Stomach (tissue), 9 donors: Measurements from ENCODE around the gene GDPD3. TPM values are rescaled to one million over a fixed set of nuclear protein-coding genes. Genes with fewer than 3 reads are reported as not detected.

Experiments used
- DNase-seq, 2 donors: peaks; one replicate each; pipeline versions ENCODE4 v3.0.0 to v3.0.0-alpha.2; 2013 to 2019
- H3K27ac ChIP-seq, 5 donors: fragments of 200-600 bp in 4 of 5; sonication (generic) in 4 of 5; one replicate each; pipeline ENCODE4 v1.5.1; 2013 to 2019; ENCODE audit warnings: mild to moderate bottlenecking in 1 of 5, moderate library complexity in 1 of 5
- H3K27me3 ChIP-seq, 3 donors: fragments of 200-600 bp; sonication (generic); one replicate each; pipeline ENCODE4 v1.5.1; 2017 to 2019; ENCODE audit warnings: mixed run types in 1 of 3
- H3K36me3 ChIP-seq, 4 donors: fragments of 200-600 bp; sonication (generic); 1 replicate in 3 of 4; 2 replicates in 1 of 4; pipeline ENCODE4 v1.5.1; 2016 to 2019
- H3K4me1 ChIP-seq, 4 donors: fragments of 200-600 bp; sonication (generic); one replicate each; pipeline ENCODE4 v1.5.1; 2016 to 2019
- H3K4me3 ChIP-seq, 4 donors: fragments of 200-600 bp; sonication (generic) in 3 of 4; one replicate each; pipeline ENCODE4 v1.5.1; 2016 to 2019; ENCODE audit warnings: mild to moderate bottlenecking in 1 of 4
- H3K9me3 ChIP-seq, 4 donors: fragments of 200-600 bp; sonication (generic); one replicate each; pipeline ENCODE4 v1.5.1; 2016 to 2019
- EP300 ChIP-seq: sonication (generic); formaldehyde crosslinking; IDR thresholded peaks from one replicate; pipeline ENCODE4 v1.6.1; 2017; ENCODE audit warnings: antibody characterized with exemption
- POLR2A ChIP-seq, 4 donors: fragments of 450-650 bp; IDR thresholded peaks; one replicate each; pipeline ENCODE4 v1.6.1; 2016; ENCODE audit warnings: antibody characterized with exemption in 4 of 4, control low read depth in 2 of 4, mild to moderate bottlenecking in 1 of 4, moderate library complexity in 1 of 4
- POLR2AphosphoS5 ChIP-seq, 3 donors: sonication (generic); formaldehyde crosslinking; IDR thresholded peaks; one replicate each; pipeline ENCODE4 v1.6.1; 2016; ENCODE audit warnings: antibody characterized with exemption in 3 of 3
- WGBS, 5 donors: extraction: QIAGEN DNeasy Blood & Tissue Kit in 3 of 5; methylation state at CpG; one replicate each; pipeline versions ENCODE4 v1.1.5 to v1.1.7; 2013 to 2018; 5-methylcytosine and 5-hydroxymethylcytosine counted together
- intact Hi-C: fragments of 100-400 bp; cut with DNase I; formaldehyde crosslinking; loops from one replicate; pipeline ENCODE4 v1.15.1; 2023; ENCODE audit warnings: low total_unique reads
- polyA plus RNA-seq, 3 donors: library from polyadenylated mRNA; stranded (reverse); fragments of 200-250 nt; gene quantifications; one replicate each; pipeline ENCODE4 v1.2.3, GENCODE V29; 2013
- total RNA-seq, 5 donors: library from RNA; depleted of rRNA; stranded (reverse); fragments of >200 nt; gene quantifications; one replicate each; pipeline versions ENCODE4 v1.1.0 to v1.2.3, GENCODE V29; 2014 to 2016
- TF ChIP-seq, protein P1 (sequence below), 7 experiments: fragments of 450-650 bp in 4 of 7; fragments of 200-600 bp in 3 of 7; sonication (generic) in 3 of 7; IDR thresholded peaks; one replicate each; pipeline ENCODE4 v1.5.1; 2016 to 2019; ENCODE audit warnings: antibody characterized with exemption in 7 of 7, control low read depth in 2 of 7, mild to moderate bottlenecking in 1 of 7
- donor health status: healthy with polysubstance abuse.
- donor health status: Bipolar disorder and iron deficiency.
- donor health status: healthy.

The GDPD3 gene
- total and polyA plus RNA-seq, 8 donors = 1.8 to 178 (median 5.9) TPM

GRCh38 chr16:30104090-30104489 lies 9.2 kb downstream of the GDPD3 start:
- Histone ChIP-seq H3K4me3 (no peak overlapping the region), H3K27me3 (no peaks in the 10 kb centered on the region), H3K4me1 (peaks cover 0 to 23% (median 4%) of the 10 kb centered on the region in 4 donors), H3K9me3 (no peaks in the 10 kb centered on the region), H3K27ac (no peak overlapping the region), H3K36me3 (peaks cover 13 to 59% (median 50%) of the 10 kb centered on the region in 4 donors)
- no peak for TF ChIP-seq EP300
- TF ChIP-seq, protein P1, sequence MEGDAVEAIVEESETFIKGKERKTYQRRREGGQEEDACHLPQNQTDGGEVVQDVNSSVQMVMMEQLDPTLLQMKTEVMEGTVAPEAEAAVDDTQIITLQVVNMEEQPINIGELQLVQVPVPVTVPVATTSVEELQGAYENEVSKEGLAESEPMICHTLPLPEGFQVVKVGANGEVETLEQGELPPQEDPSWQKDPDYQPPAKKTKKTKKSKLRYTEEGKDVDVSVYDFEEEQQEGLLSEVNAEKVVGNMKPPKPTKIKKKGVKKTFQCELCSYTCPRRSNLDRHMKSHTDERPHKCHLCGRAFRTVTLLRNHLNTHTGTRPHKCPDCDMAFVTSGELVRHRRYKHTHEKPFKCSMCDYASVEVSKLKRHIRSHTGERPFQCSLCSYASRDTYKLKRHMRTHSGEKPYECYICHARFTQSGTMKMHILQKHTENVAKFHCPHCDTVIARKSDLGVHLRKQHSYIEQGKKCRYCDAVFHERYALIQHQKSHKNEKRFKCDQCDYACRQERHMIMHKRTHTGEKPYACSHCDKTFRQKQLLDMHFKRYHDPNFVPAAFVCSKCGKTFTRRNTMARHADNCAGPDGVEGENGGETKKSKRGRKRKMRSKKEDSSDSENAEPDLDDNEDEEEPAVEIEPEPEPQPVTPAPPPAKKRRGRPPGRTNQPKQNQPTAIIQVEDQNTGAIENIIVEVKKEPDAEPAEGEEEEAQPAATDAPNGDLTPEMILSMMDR (IDR thresholded peaks at IDR 0.05) = no peak
- TF ChIP-seq POLR2AphosphoS5 (IDR thresholded peaks at IDR 0.05) = no peak
- no peak for TF ChIP-seq POLR2A (IDR thresholded peaks at IDR 0.05)
- DNase-seq = no peak
- intact Hi-C loops = no loop called here
- WGBS, 5 donors = 79 to 90% (median 84%) methylated on average over 4 of the region's 4 CpGs

GRCh38 chr16:30096862-30097563 lies 16.3 kb downstream of the GDPD3 start:
- WGBS, 5 donors = 95 to 96% (median 95%) methylated on average over 18 of the region's 18 CpGs
- Histone ChIP-seq H3K9me3 (peaks cover 0 to 22% (median 12%) of the 10 kb centered on the region in 4 donors), H3K27me3 (no peaks in the 10 kb centered on the region), H3K4me1 (peaks cover 30 to 42% (median 41%) of the 10 kb centered on the region in 4 donors), H3K27ac (peak overlapping the region; percentile 90 to 99 (median 93)), H3K4me3 (peak overlapping the region; percentile 63 to 89 (median 80)), H3K36me3 (peaks cover 5 to 21% (median 15%) of the 10 kb centered on the region in 4 donors)
- intact Hi-C loops = no loop called here
- peak in 1 of 2 donors; percentile 37 for DNase-seq
- TF ChIP-seq, protein P1 (IDR thresholded peaks at IDR 0.05) = no peak
- TF ChIP-seq EP300 = no peak
- no peak for TF ChIP-seq POLR2AphosphoS5 (IDR thresholded peaks at IDR 0.05)
- no peak for TF ChIP-seq POLR2A (IDR thresholded peaks at IDR 0.05)

DNA sequence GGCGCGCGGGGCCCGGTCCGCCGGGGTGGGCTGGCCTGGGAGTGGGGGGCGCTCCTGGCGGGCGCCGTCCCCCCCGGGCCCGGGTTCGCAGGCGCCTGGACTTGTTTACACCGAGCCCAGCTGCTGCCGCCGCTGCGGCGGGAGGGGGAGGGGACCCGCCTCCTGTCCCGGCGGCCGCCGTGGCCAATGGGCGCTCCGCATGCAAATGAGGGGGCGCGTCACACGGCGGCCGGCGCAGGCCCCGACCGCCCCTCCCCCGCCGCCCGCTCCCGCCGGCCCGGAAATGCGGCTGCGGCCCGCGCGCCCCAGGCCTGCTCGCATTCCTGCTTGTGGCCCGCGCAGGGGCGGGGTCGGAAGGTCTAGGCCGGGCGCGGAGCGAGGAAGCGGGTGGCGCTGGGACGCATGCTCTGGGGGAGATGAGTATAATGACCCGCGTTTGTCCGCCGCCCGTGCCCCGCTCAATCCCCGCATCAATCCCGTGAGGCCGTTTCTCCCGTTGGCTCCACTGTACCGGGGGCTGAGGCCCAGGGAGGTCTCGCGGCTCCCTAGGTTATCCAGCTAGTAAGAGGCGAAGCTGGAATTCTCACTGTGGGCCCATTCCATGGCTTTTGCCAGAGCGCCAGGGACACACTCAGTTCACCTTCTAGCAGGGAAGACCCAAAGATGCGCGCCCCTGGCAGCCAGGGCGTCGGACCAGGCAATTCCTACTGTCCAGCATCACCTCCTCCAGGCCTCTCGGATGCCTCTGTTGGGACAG lies 17.1 kb downstream of the GDPD3 start, which contains the start of gene YPEL3:
Gene YPEL3 (minus strand): TSS at position 109 of the 757 bp plus-strand sequence. CDS start 731 bp downstream, outside the sequence.
- Histone ChIP-seq H3K9me3 (peaks cover 0 to 22% (median 12%) of the 10 kb centered on the region in 4 donors), H3K27me3 (no peaks in the 10 kb centered on the region), H3K4me1 (peaks cover 35 to 48% (median 47%) of the 10 kb centered on the region in 4 donors), H3K36me3 (peaks cover 5 to 21% (median 15%) of the 10 kb centered on the region in 4 donors), H3K27ac (peak within 1 kb of the TSS; percentile 90 to 99 (median 94)), H3K4me3 (peak within 1 kb of the TSS; percentile 63 to 89 (median 80))
- intact Hi-C loops = no loop called here
- no peak for TF ChIP-seq POLR2A (IDR thresholded peaks at IDR 0.05)
- peak; percentile 48 to 71 (median 66) for TF ChIP-seq POLR2AphosphoS5 (IDR thresholded peaks at IDR 0.05)
- no peak for TF ChIP-seq EP300
- TF ChIP-seq, protein P1 (IDR thresholded peaks at IDR 0.05) = no peak
- WGBS, 5 donors = 8 to 23% (median 11%) methylated on average over 29 to 76 of the region's 77 CpGs
- DNase-seq = peak; percentile 96 to 98
